MM.1S (cell line): ENCODE measurements around the gene RBBP9.

Experiments
- DNase-seq: peaks from one replicate; pipeline ENCODE4 v3.0.0-alpha.2; 2015
- H2AFZ ChIP-seq: fragments of 300-600 bp; sonication (generic); 2 replicates; pipeline ENCODE4 v1.6.0; 2016; ENCODE audit warnings: antibody characterized with exemption, low read length
- H3F3A ChIP-seq: fragments of 300-600 bp; sonication (generic); 2 replicates; pipeline ENCODE4 v1.6.1; 2016; ENCODE audit warnings: mild to moderate bottlenecking, antibody characterized with exemption, low read length, moderate library complexity, mixed read lengths; ENCODE audit not compliant: insufficient read depth
- H3K27ac ChIP-seq: fragments of 300-600 bp; sonication (generic); 2 replicates; pipeline ENCODE4 v1.5.1; 2016; ENCODE audit warnings: mild to moderate bottlenecking, low read length
- H3K27me3 ChIP-seq: fragments of 300-600 bp; sonication (generic); replicated peaks from 2 replicates; pipeline ENCODE4 v1.6.0; 2016; ENCODE audit warnings: low read length; ENCODE audit not compliant: insufficient read depth
- H3K36me3 ChIP-seq: fragments of 300-600 bp; sonication (generic); replicated peaks from 2 replicates; pipeline ENCODE4 v1.6.1; 2016; ENCODE audit warnings: mild to moderate bottlenecking, low read length, mixed read lengths; ENCODE audit not compliant: insufficient read depth
- H3K4me1 ChIP-seq: fragments of 300-600 bp; sonication (generic); 2 replicates; pipeline ENCODE4 v1.6.1; 2016; ENCODE audit warnings: low read length, mixed read lengths
- H3K4me2 ChIP-seq: fragments of 300-600 bp; sonication (generic); 2 replicates; pipeline ENCODE4 v1.6.0; 2016; ENCODE audit warnings: low read depth, low read length
- H3K4me3 ChIP-seq: fragments of 300-600 bp; sonication (generic); 2 replicates; pipeline ENCODE4 v1.5.1; 2016; ENCODE audit warnings: low read length, mixed read lengths
- H3K79me2 ChIP-seq: fragments of 300-600 bp; sonication (generic); 2 replicates; pipeline ENCODE4 v1.6.1; 2016; ENCODE audit warnings: mixed run types, low read length, mixed read lengths
- H3K9ac ChIP-seq: fragments of 300-600 bp; sonication (generic); 2 replicates; pipeline ENCODE4 v1.6.1; 2016; ENCODE audit warnings: low read length, mixed read lengths
- H3K9me2 ChIP-seq: fragments of 300-600 bp; sonication (generic); replicated peaks from 2 replicates; pipeline ENCODE4 v1.6.1; 2016; ENCODE audit warnings: mild to moderate bottlenecking, low read length, mixed read lengths; ENCODE audit not compliant: insufficient read depth
- H3K9me3 ChIP-seq: fragments of 300-600 bp; sonication (generic); replicated peaks from 2 replicates; pipeline ENCODE4 v1.6.1; 2016; ENCODE audit warnings: mild to moderate bottlenecking, low read length, mixed read lengths; ENCODE audit not compliant: insufficient read depth
- H4K20me1 ChIP-seq: fragments of 300-600 bp; sonication (generic); 2 replicates; pipeline ENCODE4 v1.6.1; 2016; ENCODE audit warnings: mild to moderate bottlenecking, low read length, moderate library complexity, mixed read lengths; ENCODE audit not compliant: insufficient read depth
- EZH2 ChIP-seq: fragments of 300-600 bp; sonication (generic); optimal IDR thresholded peaks from 2 replicates; pipeline ENCODE3; 2017; ENCODE audit warnings: low read depth, mild to moderate bottlenecking, antibody characterized with exemption, low read length, mixed read lengths
- EZH2phosphoT487 ChIP-seq: fragments of 300-600 bp; sonication (generic); IDR thresholded peaks from 2 replicates; pipeline ENCODE4 v1.6.1; 2018; ENCODE audit warnings: antibody characterized with exemption, low read length
- TF ChIP-seq, protein P1 (sequence below): fragments of 300-600 bp; sonication (generic); IDR thresholded peaks from 2 replicates; pipeline ENCODE4 v1.5.1; 2016; ENCODE audit warnings: antibody characterized with exemption, low read length, mixed read lengths

The RBBP9 gene

DNA sequence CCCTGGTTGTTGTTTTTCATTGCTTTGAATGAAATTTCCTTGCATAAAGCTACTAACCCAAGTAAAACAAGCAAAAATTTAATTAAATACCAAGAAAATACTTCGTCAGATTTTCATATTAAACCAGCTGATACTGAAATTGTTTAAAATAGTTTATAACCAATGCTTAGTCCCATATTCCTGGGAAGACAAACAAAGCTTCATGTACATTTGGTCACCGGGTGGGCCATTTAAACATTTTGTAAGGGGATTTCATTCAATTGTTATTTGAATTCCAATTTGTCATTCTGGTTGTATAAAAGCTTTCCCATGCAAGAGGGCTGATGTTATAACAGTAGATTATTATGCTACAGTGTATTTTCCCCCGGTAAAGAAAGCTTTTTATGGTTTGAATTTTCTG lies 578 bp upstream of the RBBP9 start:
- Histone ChIP-seq H3K9ac (no peak overlapping the region), H3K4me3 (no peak overlapping the region)

DNA sequence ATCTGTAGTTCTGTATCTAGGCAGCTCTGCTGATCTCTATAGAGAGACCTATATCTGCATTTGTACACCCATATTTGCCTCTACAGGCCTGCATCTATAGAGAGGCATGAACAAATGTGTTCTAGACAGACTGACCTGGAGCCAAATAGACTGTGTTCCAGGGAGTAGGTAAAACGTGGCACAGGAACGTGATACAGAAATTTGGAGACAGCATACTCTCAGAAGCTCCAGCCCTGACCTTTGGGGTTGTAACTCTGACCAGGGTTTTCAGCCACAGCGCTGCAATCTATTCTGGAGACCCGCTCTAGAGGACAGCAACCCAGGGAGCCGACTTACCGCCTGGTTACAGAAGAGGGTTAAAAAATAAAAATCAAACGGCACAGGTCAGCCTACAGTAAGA lies 983 bp downstream of the RBBP9 start:
- Histone ChIP-seq H2AFZ (peak overlapping the region; percentile 95), H3K4me2 (peak overlapping the region; percentile 42; the same call in 1 of the 2 replicates), H3K4me1 (no peaks in the 10 kb centered on the region), H3K9me3 (no peaks in the 10 kb centered on the region), H3K36me3 (no peaks in the 10 kb centered on the region), H3K27me3 (no peaks in the 10 kb centered on the region), H3K9me2 (no peaks in the 10 kb centered on the region), H3K79me2 (no peaks in the 10 kb centered on the region), H3F3A (no peaks in the 10 kb centered on the region), H4K20me1 (no peaks in the 10 kb centered on the region), H3K4me3 (peak overlapping the region; percentile 91), H3K9ac (peak overlapping the region; percentile 65; the same call in 1 of the 2 replicates), H3K27ac (no peak overlapping the region)
- DNase-seq, result peak; percentile 9
- no peak for TF ChIP-seq EZH2
- TF ChIP-seq EZH2phosphoT487, result no peak
- TF ChIP-seq, protein P1, sequence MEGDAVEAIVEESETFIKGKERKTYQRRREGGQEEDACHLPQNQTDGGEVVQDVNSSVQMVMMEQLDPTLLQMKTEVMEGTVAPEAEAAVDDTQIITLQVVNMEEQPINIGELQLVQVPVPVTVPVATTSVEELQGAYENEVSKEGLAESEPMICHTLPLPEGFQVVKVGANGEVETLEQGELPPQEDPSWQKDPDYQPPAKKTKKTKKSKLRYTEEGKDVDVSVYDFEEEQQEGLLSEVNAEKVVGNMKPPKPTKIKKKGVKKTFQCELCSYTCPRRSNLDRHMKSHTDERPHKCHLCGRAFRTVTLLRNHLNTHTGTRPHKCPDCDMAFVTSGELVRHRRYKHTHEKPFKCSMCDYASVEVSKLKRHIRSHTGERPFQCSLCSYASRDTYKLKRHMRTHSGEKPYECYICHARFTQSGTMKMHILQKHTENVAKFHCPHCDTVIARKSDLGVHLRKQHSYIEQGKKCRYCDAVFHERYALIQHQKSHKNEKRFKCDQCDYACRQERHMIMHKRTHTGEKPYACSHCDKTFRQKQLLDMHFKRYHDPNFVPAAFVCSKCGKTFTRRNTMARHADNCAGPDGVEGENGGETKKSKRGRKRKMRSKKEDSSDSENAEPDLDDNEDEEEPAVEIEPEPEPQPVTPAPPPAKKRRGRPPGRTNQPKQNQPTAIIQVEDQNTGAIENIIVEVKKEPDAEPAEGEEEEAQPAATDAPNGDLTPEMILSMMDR, result no peak

More for the DNA sequence above, 578 bp upstream of the RBBP9 start:
- no peaks in the 10 kb centered on the region for H3K36me3 ChIP-seq
- no peaks in the 10 kb centered on the region for H4K20me1 ChIP-seq
- H3K4me1 ChIP-seq, result no peaks in the 10 kb centered on the region
- H3K9me2 ChIP-seq, result no peaks in the 10 kb centered on the region
- H3K27me3 ChIP-seq, result no peaks in the 10 kb centered on the region
- H2AFZ ChIP-seq, result peak overlapping the region; percentile 95
- no peak for DNase-seq
- no peaks in the 10 kb centered on the region for H3K79me2 ChIP-seq
- TF ChIP-seq EZH2, result no peak
- no peak for TF ChIP-seq EZH2phosphoT487
- TF ChIP-seq, protein P1, result no peak
- H3K9me3 ChIP-seq, result no peaks in the 10 kb centered on the region
- peak overlapping the region; percentile 42 for H3K4me2 ChIP-seq
- no peak overlapping the region for H3K27ac ChIP-seq
- no peaks in the 10 kb centered on the region for H3F3A ChIP-seq

DNA sequence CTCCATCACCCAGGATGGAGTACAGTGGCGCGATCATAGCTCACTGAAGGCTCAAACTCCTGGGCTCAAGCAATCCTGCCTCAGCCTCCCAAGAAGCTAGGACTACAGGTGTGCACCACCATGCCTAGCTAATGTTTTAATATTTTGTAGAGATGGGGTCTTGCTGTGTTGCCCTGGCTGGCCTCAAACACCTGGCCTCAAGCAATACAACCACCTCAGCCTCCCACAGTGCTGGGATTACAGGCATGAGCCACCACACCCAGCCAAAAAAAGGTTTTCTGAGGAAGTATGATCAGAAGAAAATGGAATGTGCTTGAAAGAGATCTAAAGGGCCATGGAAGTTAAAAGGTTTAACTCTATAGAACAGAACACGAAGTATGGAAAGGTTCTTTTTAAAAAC lies 8.7 kb downstream of the RBBP9 start:
- no peaks in the 10 kb centered on the region; the same call in 1 of the 2 replicates for H3F3A ChIP-seq
- no peak overlapping the region for H2AFZ ChIP-seq
- no peak overlapping the region for H3K9ac ChIP-seq
- H3K36me3 ChIP-seq, result no peaks in the 10 kb centered on the region; the same call in 1 of the 2 replicates
- no peaks in the 10 kb centered on the region for H4K20me1 ChIP-seq
- H3K4me3 ChIP-seq, result no peak overlapping the region
- no peak for DNase-seq
- TF ChIP-seq, protein P1, result no peak
- TF ChIP-seq EZH2phosphoT487 (no peak), EZH2 (no peak)
- H3K27ac ChIP-seq, result no peak overlapping the region
- no peaks in the 10 kb centered on the region for H3K79me2 ChIP-seq
- no peaks in the 10 kb centered on the region for H3K4me1 ChIP-seq
- no peak overlapping the region for H3K4me2 ChIP-seq
- H3K27me3 ChIP-seq, result no peaks in the 10 kb centered on the region
- no peaks in the 10 kb centered on the region for H3K9me2 ChIP-seq
- H3K9me3 ChIP-seq, result no peaks in the 10 kb centered on the region
